GM12873 (cell line): ENCODE measurements around the gene MICALL2.

ENCODE experiments used
- CTCF ChIP-seq: IDR thresholded peaks from 2 replicates; pipeline ENCODE4 v1.5.1; 2012; ENCODE audit warnings: low read depth, mild to moderate bottlenecking, moderate library complexity, low read length, control low read depth; ENCODE audit not compliant: insufficient read depth; ENCODE audit errors: missing control alignments

MICALL2 gene

GRCh38 chr7:1495564-1496242, 36.4 kb upstream of the MICALL2 start:
- TF ChIP-seq CTCF = no peak

GRCh38 chr7:1494866-1495563, 35.7 kb upstream of the MICALL2 start:
- no peak for TF ChIP-seq CTCF

- no peak for TF ChIP-seq CTCF
Measured at GRCh38 chr7:1494447-1494846, 35.2 kb upstream of the MICALL2 start.

- TF ChIP-seq CTCF = no peak
Measured at GRCh38 chr7:1493571-1493970, 34.3 kb upstream of the MICALL2 start.

GRCh38 chr7:1493129-1493528, 33.9 kb upstream of the MICALL2 start:
- no peak for TF ChIP-seq CTCF

- TF ChIP-seq CTCF = no peak
Measured at GRCh38 chr7:1492640-1493039, 33.4 kb upstream of the MICALL2 start.

- TF ChIP-seq CTCF = no peak
Measured at GRCh38 chr7:1492221-1492620, 33.0 kb upstream of the MICALL2 start.
